ENCODE data around the gene MATN1.

- no peak for TF ChIP-seq PPARA (CRISPR knock-in tag; IDR thresholded peaks at IDR 0.05; ENCODE audit: borderline replicate concordance)
- TF ChIP-seq, protein P1, sequence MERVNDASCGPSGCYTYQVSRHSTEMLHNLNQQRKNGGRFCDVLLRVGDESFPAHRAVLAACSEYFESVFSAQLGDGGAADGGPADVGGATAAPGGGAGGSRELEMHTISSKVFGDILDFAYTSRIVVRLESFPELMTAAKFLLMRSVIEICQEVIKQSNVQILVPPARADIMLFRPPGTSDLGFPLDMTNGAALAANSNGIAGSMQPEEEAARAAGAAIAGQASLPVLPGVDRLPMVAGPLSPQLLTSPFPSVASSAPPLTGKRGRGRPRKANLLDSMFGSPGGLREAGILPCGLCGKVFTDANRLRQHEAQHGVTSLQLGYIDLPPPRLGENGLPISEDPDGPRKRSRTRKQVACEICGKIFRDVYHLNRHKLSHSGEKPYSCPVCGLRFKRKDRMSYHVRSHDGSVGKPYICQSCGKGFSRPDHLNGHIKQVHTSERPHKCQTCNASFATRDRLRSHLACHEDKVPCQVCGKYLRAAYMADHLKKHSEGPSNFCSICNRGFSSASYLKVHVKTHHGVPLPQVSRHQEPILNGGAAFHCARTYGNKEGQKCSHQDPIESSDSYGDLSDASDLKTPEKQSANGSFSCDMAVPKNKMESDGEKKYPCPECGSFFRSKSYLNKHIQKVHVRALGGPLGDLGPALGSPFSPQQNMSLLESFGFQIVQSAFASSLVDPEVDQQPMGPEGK (CRISPR knock-in tag; IDR thresholded peaks at IDR 0.05; ENCODE audit: borderline replicate concordance) = no peak
- no peak for TF ChIP-seq TSHZ2 (CRISPR knock-in tag; IDR thresholded peaks at IDR 0.05)
- no peak for TF ChIP-seq TOX (CRISPR knock-in tag; IDR thresholded peaks at IDR 0.05; ENCODE audit: borderline replicate concordance)
- no peak for TF ChIP-seq SNAI2 (CRISPR knock-in tag; IDR thresholded peaks at IDR 0.05)
- no peak for TF ChIP-seq CREB5 (CRISPR knock-in tag; IDR thresholded peaks at IDR 0.05; ENCODE audit: low read depth)
- TF ChIP-seq, protein P2, sequence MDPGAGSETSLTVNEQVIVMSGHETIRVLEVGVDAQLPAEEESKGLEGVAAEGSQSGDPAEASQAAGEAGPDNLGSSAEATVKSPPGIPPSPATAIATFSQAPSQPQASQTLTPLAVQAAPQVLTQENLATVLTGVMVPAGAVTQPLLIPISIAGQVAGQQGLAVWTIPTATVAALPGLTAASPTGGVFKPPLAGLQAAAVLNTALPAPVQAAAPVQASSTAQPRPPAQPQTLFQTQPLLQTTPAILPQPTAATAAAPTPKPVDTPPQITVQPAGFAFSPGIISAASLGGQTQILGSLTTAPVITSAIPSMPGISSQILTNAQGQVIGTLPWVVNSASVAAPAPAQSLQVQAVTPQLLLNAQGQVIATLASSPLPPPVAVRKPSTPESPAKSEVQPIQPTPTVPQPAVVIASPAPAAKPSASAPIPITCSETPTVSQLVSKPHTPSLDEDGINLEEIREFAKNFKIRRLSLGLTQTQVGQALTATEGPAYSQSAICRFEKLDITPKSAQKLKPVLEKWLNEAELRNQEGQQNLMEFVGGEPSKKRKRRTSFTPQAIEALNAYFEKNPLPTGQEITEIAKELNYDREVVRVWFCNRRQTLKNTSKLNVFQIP (CRISPR knock-in tag; IDR thresholded peaks at IDR 0.05; ENCODE audit: borderline replicate concordance, low read depth) = no peak
- TF ChIP-seq ARNTL (CRISPR knock-in tag; IDR thresholded peaks at IDR 0.05; ENCODE audit: borderline replicate concordance, low read depth) = no peak
- no peak for TF ChIP-seq ZFP30 (CRISPR knock-in tag; IDR thresholded peaks at IDR 0.05)
- TF ChIP-seq ZNF70 (CRISPR knock-in tag; IDR thresholded peaks at IDR 0.05) = no peak
- TF ChIP-seq OSR1 (CRISPR knock-in tag; IDR thresholded peaks at IDR 0.05) = no peak
Observed at GRCh38 chr1:30687886-30688285, 35.5 kb downstream of the MATN1 start.

Measured in SK-N-SH treated with all-trans-retinoic acid at 6 μM for 48 hours (cell line).